ENCODE measurements around the gene B4GALNT3.

- no peak for TF ChIP-seq FOXM1 (IDR thresholded peaks at IDR 0.05; ENCODE audit: borderline replicate concordance)
- no peak for TF ChIP-seq L3MBTL2 (conservative IDR thresholded peaks at IDR 0.05)
- no peak for TF ChIP-seq FOXA1 (IDR thresholded peaks at IDR 0.05)
- no peak for TF ChIP-seq SP1 (IDR thresholded peaks at IDR 0.05)
Observed at GRCh38 chr12:554001-554285, 94.2 kb downstream of the B4GALNT3 start.
